HCT116 (cell line): ENCODE measurements around the gene ATRIP. TPM values are rescaled to one million over a fixed set of nuclear protein-coding genes. Genes with fewer than 3 reads are reported as not detected.

Experiments
- ATAC-seq: fragments of 200-7000 bp; cut with Tn5 transposase; 2 replicates; pipeline ENCODE4 v1.9.1; 2020; ENCODE audit warnings: mild to moderate bottlenecking, moderate library complexity
- BruUV-seq: library from RNA; stranded (reverse); fragments of 400-500 nt; replicated peaks from 2 replicates; lab custom pipeline; 2021; lab: Mats Ljungman, UMichigan
- CTCF ChIA-PET: fragments of 300-600 bp; sonication (Branson Sonifier 250); formaldehyde crosslinking; loops from one replicate; lab custom pipeline; 2021; ENCODE audit warnings: antibody characterized with exemption; lab: Charles Lee
- POLR2A ChIA-PET: fragments of 300-600, 350-600 bp; sonication (Branson Sonifier 250); formaldehyde crosslinking; loops from one replicate; lab custom pipeline; 2021; ENCODE audit warnings: antibody characterized with exemption; lab: Charles Lee
- RAD21 ChIA-PET, 2 experiments: fragments of 300-600 bp; sonication (Branson Sonifier 250); formaldehyde crosslinking; loops; one replicate each; lab custom pipeline; 2023; ENCODE audit warnings: low total read pairs in 2 of 2; ENCODE audit not compliant: uncharacterized antibody in 2 of 2, unreplicated experiment in 2 of 2, low non-redundant PET in 1 of 2; lab: Charles Lee
- DNase-seq: peaks from one replicate; pipeline ENCODE4 v3.0.0-alpha.2; 2010; ENCODE audit warnings: low read depth, low spot score
- H2AFZ ChIP-seq: fragments of 200-600 bp; shearing (Covaris generic), sonication (generic); 2 replicates; pipeline ENCODE4 v1.6.1; 2017; ENCODE audit warnings: low read depth, mixed run types, mixed read lengths, antibody characterized with exemption, low read length; ENCODE audit not compliant: poor library complexity, severe bottlenecking
- H3K27ac ChIP-seq: 2 replicates; pipeline ENCODE4 v1.5.1; 2012; ENCODE audit warnings: low read depth, low read length
- H3K27me3 ChIP-seq: fragments of 200-600 bp; sonication (generic); 2 replicates; pipeline ENCODE4 v1.6.1; 2016; ENCODE audit warnings: mixed run types, low read length, mixed read lengths; ENCODE audit not compliant: insufficient read depth
- H3K36me3 ChIP-seq, 2 experiments: fragments of 200-500 bp in 1 of 2; fragments of 200-600 bp in 1 of 2; sonication (Bioruptor generic) in 1 of 2; sonication (generic) in 1 of 2; 2 replicates each; pipeline versions ENCODE4 v1.5.1 to v1.6.1; 2014 to 2016; ENCODE audit warnings: low read length in 2 of 2, inconsistent platforms in 1 of 2, mixed read lengths in 1 of 2, mixed run types in 1 of 2; ENCODE audit not compliant: insufficient read depth in 2 of 2, control insufficient read depth in 1 of 2
- H3K4me1 ChIP-seq, 2 experiments: fragments of 200-600 bp in 1 of 2; sonication (generic) in 1 of 2; 2 replicates each; pipeline versions ENCODE4 v1.5.1 to v1.6.1; 2012 to 2017; ENCODE audit warnings: low read length in 2 of 2, inconsistent platforms in 1 of 2, mild to moderate bottlenecking in 1 of 2, mixed read lengths in 1 of 2, mixed run types in 1 of 2, moderate library complexity in 1 of 2; ENCODE audit not compliant: insufficient read depth in 2 of 2, control insufficient read depth in 1 of 2
- H3K4me2 ChIP-seq: fragments of 200-600 bp; sonication (generic); 2 replicates; pipeline ENCODE4 v1.6.1; 2017; ENCODE audit warnings: mixed run types, low read length, mixed read lengths
- H3K4me3 ChIP-seq, 2 experiments: fragments of 200-600 bp in 1 of 2; sonication (generic) in 1 of 2; replicated peaks in 1 of 2; 2 replicates each; pipeline ENCODE4 v1.5.1; 2011 to 2016; ENCODE audit warnings: low read length in 2 of 2, control low read depth in 1 of 2, low read depth in 1 of 2, mild to moderate bottlenecking in 1 of 2, mixed read lengths in 1 of 2, mixed run types in 1 of 2
- H3K79me2 ChIP-seq: fragments of 200-600 bp; sonication (generic); 2 replicates; pipeline ENCODE4 v1.6.1; 2017; ENCODE audit warnings: mild to moderate bottlenecking, mixed run types, low read length, moderate library complexity, mixed read lengths; ENCODE audit not compliant: insufficient read depth
- H3K9ac ChIP-seq: fragments of 200-600 bp; sonication (generic); 2 replicates; pipeline ENCODE4 v1.6.1; 2016; ENCODE audit warnings: low read length, mixed read lengths
- H3K9me2 ChIP-seq: fragments of 200-600 bp; sonication (generic), shearing (Covaris generic); 2 replicates; pipeline ENCODE4 v1.6.1; 2017; ENCODE audit warnings: mixed run types, mild to moderate bottlenecking, moderate library complexity; ENCODE audit not compliant: insufficient read depth
- H3K9me3 ChIP-seq, 2 experiments: fragments of 200-500 bp in 1 of 2; fragments of 200-600 bp in 1 of 2; sonication (Bioruptor generic) in 1 of 2; sonication (generic) in 1 of 2; 2 replicates each; pipeline ENCODE4 v1.6.1; 2014 to 2017; ENCODE audit warnings: low read length in 2 of 2, mixed read lengths in 2 of 2, inconsistent platforms in 1 of 2, low read depth in 1 of 2, mild to moderate bottlenecking in 1 of 2, mixed run types in 1 of 2, moderate library complexity in 1 of 2; ENCODE audit not compliant: control insufficient read depth in 1 of 2, insufficient read depth in 1 of 2
- H4K20me1 ChIP-seq: fragments of 200-600 bp; sonication (generic), shearing (Covaris generic); 2 replicates; pipeline ENCODE4 v1.6.1; 2017; ENCODE audit warnings: mixed run types, mild to moderate bottlenecking, moderate library complexity; ENCODE audit not compliant: insufficient read depth
- CBX3 ChIP-seq: IDR thresholded peaks from 2 replicates; pipeline ENCODE4 v1.6.1; 2012; ENCODE audit warnings: low read depth
- EGR1 ChIP-seq: IDR thresholded peaks from 2 replicates; pipeline ENCODE4 v1.6.1; 2012; ENCODE audit warnings: low read depth
- ELF1 ChIP-seq: IDR thresholded peaks from 2 replicates; pipeline ENCODE4 v1.6.1; 2012; ENCODE audit warnings: low read depth, borderline replicate concordance
- EZH2 ChIP-seq: fragments of 200-600 bp; sonication (generic); IDR thresholded peaks from 2 replicates; pipeline ENCODE4 v1.6.1; 2017; ENCODE audit warnings: antibody characterized with exemption, mixed run types
- FOSL1 ChIP-seq: IDR thresholded peaks from 2 replicates; pipeline ENCODE4 v1.6.1; 2012; ENCODE audit warnings: low read depth
- POLR2A ChIP-seq: IDR thresholded peaks from 2 replicates; pipeline ENCODE4 v1.7.0; 2011; ENCODE audit warnings: borderline replicate concordance; ENCODE audit not compliant: insufficient read depth, insufficient read length; ENCODE audit errors: extremely low read depth
- POLR2AphosphoS5 ChIP-seq: IDR thresholded peaks from 2 replicates; pipeline ENCODE4 v1.6.1; 2011; ENCODE audit warnings: mild to moderate bottlenecking, low read depth, low read length, moderate library complexity
- SIN3A ChIP-seq: IDR thresholded peaks from 2 replicates; pipeline ENCODE4 v1.6.1; 2012; ENCODE audit warnings: low read depth
- SRF ChIP-seq: IDR thresholded peaks from 2 replicates; pipeline ENCODE4 v1.6.1; 2012; ENCODE audit warnings: low read depth
- YY1 ChIP-seq: IDR thresholded peaks from 2 replicates; pipeline ENCODE4 v1.6.1; 2011; ENCODE audit warnings: low read length, low read depth, moderate library complexity, mild to moderate bottlenecking; ENCODE audit not compliant: insufficient replicate concordance; ENCODE audit errors: extremely low read depth
- ZFX ChIP-seq: fragments of 450-650 bp; IDR thresholded peaks from 2 replicates; pipeline ENCODE4 v1.6.1; 2017
- ZNF274 ChIP-seq: fragments of 200-500 bp; sonication (Bioruptor generic); IDR thresholded peaks from 2 replicates; pipeline ENCODE4 v1.6.1; 2014; ENCODE audit warnings: mild to moderate bottlenecking, low read depth, low read length, inconsistent platforms
- intact Hi-C: fragments of 100-400 bp; cut with micrococcal nuclease; formaldehyde crosslinking; loops from 2 replicates; pipeline ENCODE4 v1.10.0; 2022
- total RNA-seq: library from RNA; stranded (reverse); gene quantifications from one replicate; pipeline ENCODE4 v1.2.1, GENCODE V29; 2021; ENCODE audit not compliant: unreplicated experiment
- TF ChIP-seq, protein P1 (sequence below), 3 experiments: fragments of 200-600 bp in 1 of 3; sonication (generic) in 1 of 3; IDR thresholded peaks in 2 of 3; conservative IDR thresholded peaks in 1 of 3; 2 replicates each; pipeline ENCODE4 v1.5.1; 2012 to 2017; ENCODE audit warnings: low read depth in 2 of 3, low read length in 2 of 3, antibody characterized with exemption in 1 of 3, borderline replicate concordance in 1 of 3, control low read depth in 1 of 3, mild to moderate bottlenecking in 1 of 3, mixed read lengths in 1 of 3, mixed run types in 1 of 3, moderate library complexity in 1 of 3; ENCODE audit not compliant: insufficient read depth in 1 of 3
- TF ChIP-seq, protein P2 (sequence below): IDR thresholded peaks from 2 replicates; pipeline ENCODE4 v1.6.1; 2012

Gene ATRIP
- total RNA-seq, 1 experiment from 2014 or later = 15.6 TPM

DNA sequence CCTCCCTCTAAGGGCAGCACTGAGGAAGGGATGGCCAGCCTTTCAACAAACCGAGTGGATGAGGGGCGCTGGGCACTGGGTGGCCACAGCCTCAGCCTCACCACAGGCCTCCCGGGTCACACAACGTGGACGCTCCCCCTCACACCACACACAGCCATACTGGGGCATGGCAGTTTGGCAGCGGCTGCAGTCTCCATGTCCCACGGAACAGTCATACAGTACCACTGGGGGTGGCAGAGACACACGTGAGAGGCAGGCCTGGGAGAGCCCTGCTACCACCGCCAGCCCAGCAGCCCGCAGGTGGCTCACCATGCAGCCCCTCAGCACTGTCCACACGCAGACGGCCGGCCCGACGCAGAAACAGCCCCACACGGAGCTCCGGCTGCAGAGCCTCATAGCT, 28.4 kb upstream of the ATRIP start:
- Histone ChIP-seq H3K9me3 (no peaks in the 10 kb centered on the region), H4K20me1 (no peaks in the 10 kb centered on the region), H3K9me2 (no peaks in the 10 kb centered on the region), H3K4me1 (no peaks in the 10 kb centered on the region), H3K4me3 (no peak overlapping the region), H3K4me2 (no peak overlapping the region), H2AFZ (no peak overlapping the region), H3K27ac (no peak overlapping the region), H3K9ac (no peak overlapping the region), H3K27me3 (no peaks in the 10 kb centered on the region), H3K79me2 (no peaks in the 10 kb centered on the region), H3K36me3 (no peaks in the 10 kb centered on the region; a peak in 1 of 4 replicates)
- intact Hi-C loops = no loop called here
- no peak for DNase-seq
- POLR2A ChIA-PET = no interaction called here
- no peak for TF ChIP-seq SIN3A
- TF ChIP-seq, protein P1, sequence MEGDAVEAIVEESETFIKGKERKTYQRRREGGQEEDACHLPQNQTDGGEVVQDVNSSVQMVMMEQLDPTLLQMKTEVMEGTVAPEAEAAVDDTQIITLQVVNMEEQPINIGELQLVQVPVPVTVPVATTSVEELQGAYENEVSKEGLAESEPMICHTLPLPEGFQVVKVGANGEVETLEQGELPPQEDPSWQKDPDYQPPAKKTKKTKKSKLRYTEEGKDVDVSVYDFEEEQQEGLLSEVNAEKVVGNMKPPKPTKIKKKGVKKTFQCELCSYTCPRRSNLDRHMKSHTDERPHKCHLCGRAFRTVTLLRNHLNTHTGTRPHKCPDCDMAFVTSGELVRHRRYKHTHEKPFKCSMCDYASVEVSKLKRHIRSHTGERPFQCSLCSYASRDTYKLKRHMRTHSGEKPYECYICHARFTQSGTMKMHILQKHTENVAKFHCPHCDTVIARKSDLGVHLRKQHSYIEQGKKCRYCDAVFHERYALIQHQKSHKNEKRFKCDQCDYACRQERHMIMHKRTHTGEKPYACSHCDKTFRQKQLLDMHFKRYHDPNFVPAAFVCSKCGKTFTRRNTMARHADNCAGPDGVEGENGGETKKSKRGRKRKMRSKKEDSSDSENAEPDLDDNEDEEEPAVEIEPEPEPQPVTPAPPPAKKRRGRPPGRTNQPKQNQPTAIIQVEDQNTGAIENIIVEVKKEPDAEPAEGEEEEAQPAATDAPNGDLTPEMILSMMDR (IDR thresholded peaks at IDR 0.05 in 2 of 3, conservative IDR thresholded peaks at IDR 0.05 in 1 of 3; ENCODE audit: borderline replicate concordance in 1 of 3, insufficient read depth in 1 of 3, low read depth in 2 of 3, low read length in 2 of 3) = no peak
- TF ChIP-seq, protein P2, sequence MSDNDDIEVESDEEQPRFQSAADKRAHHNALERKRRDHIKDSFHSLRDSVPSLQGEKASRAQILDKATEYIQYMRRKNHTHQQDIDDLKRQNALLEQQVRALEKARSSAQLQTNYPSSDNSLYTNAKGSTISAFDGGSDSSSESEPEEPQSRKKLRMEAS = no peak
- TF ChIP-seq ZNF274 = no peak
- no peak for TF ChIP-seq YY1
- no peak for TF ChIP-seq EGR1
- no peak for TF ChIP-seq FOSL1
- CTCF ChIA-PET = no interaction called here
- ATAC-seq = no peak
- RAD21 ChIA-PET = no interaction called here
- no TSS peak for BruUV-seq

DNA sequence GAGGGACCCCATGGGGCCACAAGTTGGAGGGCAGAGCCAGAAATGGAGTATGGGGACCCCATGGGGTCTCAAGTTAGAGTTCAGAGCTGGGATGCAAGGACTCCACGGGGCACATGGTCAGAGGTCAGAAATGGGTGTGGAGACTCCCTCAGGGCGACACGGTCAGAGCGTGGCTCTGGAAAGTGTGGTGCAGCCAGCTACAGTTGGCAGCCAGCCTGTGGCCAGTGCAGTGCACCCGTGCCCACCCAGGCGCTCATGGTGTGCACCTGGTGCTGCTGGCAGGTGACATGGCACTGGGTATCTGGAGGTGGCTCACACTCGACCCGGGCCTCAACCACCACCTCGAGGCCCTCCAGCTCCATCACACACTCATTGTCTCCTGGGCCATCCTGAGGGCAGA, 27.9 kb upstream of the ATRIP start:
- H3K9ac ChIP-seq = no peak overlapping the region
- ChIA-PET POLR2A (no interaction called here), CTCF (no interaction called here), RAD21 (no interaction called here)
- no peak for TF ChIP-seq POLR2AphosphoS5
- no peak for TF ChIP-seq SRF
- TF ChIP-seq SIN3A = no peak
- no peak for TF ChIP-seq EZH2
- no peak for TF ChIP-seq CBX3
- TF ChIP-seq ZFX = no peak
- no peak for TF ChIP-seq ELF1
- no peak for TF ChIP-seq POLR2A
- TF ChIP-seq, protein P2 = no peak
- TF ChIP-seq YY1 = no peak
- no peaks in the 10 kb centered on the region for H3K27me3 ChIP-seq
- H3K9me3 ChIP-seq = no peaks in the 10 kb centered on the region
- no peak overlapping the region for H2AFZ ChIP-seq
- H3K9me2 ChIP-seq = no peaks in the 10 kb centered on the region
- no peak overlapping the region for H3K4me3 ChIP-seq
- H4K20me1 ChIP-seq = no peaks in the 10 kb centered on the region
- BruUV-seq = no TSS peak
- H3K36me3 ChIP-seq = no peaks in the 10 kb centered on the region; a peak in 1 of 4 replicates
- H3K27ac ChIP-seq = no peak overlapping the region
- H3K4me2 ChIP-seq = no peak overlapping the region
- no peaks in the 10 kb centered on the region for H3K79me2 ChIP-seq
- DNase-seq (no peak), ATAC-seq (no peak)
- H3K4me1 ChIP-seq = no peaks in the 10 kb centered on the region
- intact Hi-C loops = no loop called here
